B cell (primary cell): ENCODE results near the gene FEV. TPM values are rescaled to one million over a fixed set of nuclear protein-coding genes. Genes with fewer than 3 reads are reported as not detected.

Experiments
- ATAC-seq: fragments of 200-7000 bp; cut with Tn5 transposase; one replicate; pipeline ENCODE4 v1.10.0; 2021; ENCODE audit warnings: low read depth, mild to moderate bottlenecking, moderate number of reproducible peaks, moderate library complexity
- CTCF ChIA-PET: fragments of 350-600 bp; sonication (Branson Sonifier 250); formaldehyde crosslinking; loops from one replicate; lab custom pipeline; 2021; ENCODE audit warnings: antibody characterized with exemption, inconsistent platforms; lab: Charles Lee
- POLR2A ChIA-PET: fragments of 350-600 bp; sonication (Branson Sonifier 250); formaldehyde crosslinking; loops from one replicate; lab custom pipeline; 2021; ENCODE audit warnings: antibody characterized with exemption; lab: Charles Lee
- DNase-seq: peaks from one replicate; pipeline ENCODE4 v3.0.0; 2013
- H2AFZ ChIP-seq: 2 replicates; pipeline ENCODE4 v1.6.1; 2012; ENCODE audit warnings: mild to moderate bottlenecking, low read depth, low read length; ENCODE audit not compliant: insufficient read depth, poor library complexity, severe bottlenecking
- H3K27ac ChIP-seq, 2 donors: 1 replicate in 1 of 2; 2 replicates in 1 of 2; pipeline ENCODE4 v1.5.1; 2012 to 2013; ENCODE audit warnings: low read length in 2 of 2, mild to moderate bottlenecking in 2 of 2, moderate library complexity in 1 of 2
- H3K27me3 ChIP-seq, 4 experiments: fragments of 200-600 bp in 1 of 4; sonication (generic) in 1 of 4; replicated peaks in 1 of 4; 1 replicate in 2 of 4; 2 replicates in 2 of 4; pipeline versions ENCODE4 v1.6.1 to v1.7.0; 2013 to 2016; ENCODE audit warnings: low read length in 3 of 4, mild to moderate bottlenecking in 2 of 4, mixed read lengths in 1 of 4, moderate library complexity in 1 of 4; ENCODE audit not compliant: insufficient read depth in 4 of 4, control insufficient read depth in 3 of 4; ENCODE audit errors: control extremely low read depth in 1 of 4
- H3K36me3 ChIP-seq, 2 experiments: replicated peaks in 1 of 2; 1 replicate in 1 of 2; 2 replicates in 1 of 2; pipeline versions ENCODE4 v1.6.1 to v1.7.1; 2013; ENCODE audit warnings: low read length in 1 of 2; ENCODE audit not compliant: insufficient read depth in 2 of 2, control insufficient read depth in 1 of 2; ENCODE audit errors: control extremely low read depth in 1 of 2, extremely low read depth in 1 of 2
- H3K4me1 ChIP-seq, 2 donors: fragments of 200-600 bp in 1 of 2; sonication (generic) in 1 of 2; 1 replicate in 1 of 2; 2 replicates in 1 of 2; pipeline versions ENCODE4 v1.5.1 to v1.6.1; 2013 to 2017; ENCODE audit warnings: low read length in 2 of 2; ENCODE audit not compliant: control insufficient read depth in 2 of 2, insufficient read depth in 2 of 2
- H3K4me2 ChIP-seq: replicated peaks from 2 replicates; pipeline ENCODE3; 2012; ENCODE audit warnings: mild to moderate bottlenecking, low read depth, low read length; ENCODE audit not compliant: poor library complexity, severe bottlenecking
- H3K4me3 ChIP-seq, 5 experiments: fragments of 200-600 bp in 1 of 5; sonication (generic) in 1 of 5; 1 replicate in 3 of 5; 2 replicates in 2 of 5; pipeline versions ENCODE4 v1.5.1 to v1.7.0; 2011 to 2016; ENCODE audit warnings: low read length in 4 of 5, mild to moderate bottlenecking in 4 of 5, low read depth in 2 of 5, control low read depth in 1 of 5, moderate library complexity in 1 of 5; ENCODE audit not compliant: insufficient read depth in 1 of 5; ENCODE audit errors: control extremely low read depth in 1 of 5, extremely low read depth in 1 of 5
- H3K79me2 ChIP-seq: fragments of 200-600 bp; sonication (generic); one replicate; pipeline ENCODE4 v1.6.0; 2016; ENCODE audit warnings: low read length; ENCODE audit not compliant: control insufficient read depth, insufficient read depth
- H3K9ac ChIP-seq: fragments of 200-600 bp; sonication (generic); 2 replicates; pipeline ENCODE4 v1.6.1; 2017; ENCODE audit warnings: mild to moderate bottlenecking, low read length, moderate library complexity
- H3K9me3 ChIP-seq, 3 donors: one replicate each; pipeline versions ENCODE4 v1.6.1 to v1.7.1; 2013; ENCODE audit warnings: low read length in 2 of 3; ENCODE audit not compliant: control insufficient read depth in 2 of 3, insufficient read depth in 1 of 3; ENCODE audit errors: control extremely low read depth in 1 of 3
- H4K20me1 ChIP-seq: 2 replicates; pipeline ENCODE4 v1.6.0; 2012; ENCODE audit warnings: mild to moderate bottlenecking, low read length; ENCODE audit not compliant: insufficient read depth, control insufficient read depth, poor library complexity, severe bottlenecking
- H3K27ac Mint-ChIP-seq: one replicate; pipeline ENCODE4 v1.8.0; 2021; ENCODE audit warnings: mixed read lengths
- H3K27me3 Mint-ChIP-seq: one replicate; pipeline ENCODE4 v1.8.0; 2021; ENCODE audit warnings: mixed read lengths
- H3K4me1 Mint-ChIP-seq: one replicate; pipeline ENCODE4 v1.8.0; 2021; ENCODE audit warnings: mixed read lengths
- H3K4me3 Mint-ChIP-seq: one replicate; pipeline ENCODE4 v1.8.0; 2021; ENCODE audit warnings: mixed read lengths
- H3K9me3 Mint-ChIP-seq: one replicate; pipeline ENCODE4 v1.8.0; 2022; ENCODE audit warnings: mixed read lengths; ENCODE audit not compliant: insufficient read depth
- EZH2 ChIP-seq: IDR thresholded peaks from 2 replicates; pipeline ENCODE4 v1.6.1; 2012; ENCODE audit warnings: borderline replicate concordance, low read depth, mild to moderate bottlenecking, moderate library complexity, low read length; ENCODE audit not compliant: insufficient read depth, poor library complexity, severe bottlenecking
- WGBS: methylation state at CpG from one replicate; pipeline ENCODE4 v1.1.5; 2013; ENCODE audit warnings: missing lambda C conversion rate; ENCODE audit not compliant: insufficient coverage; 5-methylcytosine and 5-hydroxymethylcytosine counted together
- intact Hi-C: fragments of 100-400 bp; cut with micrococcal nuclease; formaldehyde crosslinking; loops from one replicate; pipeline ENCODE4 v1.10.0; 2022
- polyA plus RNA-seq: library from polyadenylated mRNA; depleted of rRNA; stranded (reverse); fragments of >200 nt; gene quantifications from 2 replicates; pipeline ENCODE4 v1.2.3, GENCODE V29; 2012
- total RNA-seq, 2 donors: library from RNA; stranded (reverse); fragments of 120-200 nt in 1 of 2; gene quantifications; 1 replicate in 1 of 2; 2 replicates in 1 of 2; pipeline versions ENCODE4 v1.2.3 to v1.2.4, GENCODE V29; 2013 to 2022
- TF ChIP-seq, protein P1 (sequence below): fragments of 200-600 bp; IDR thresholded peaks from one replicate; pipeline ENCODE4 v1.8.0; 2022; ENCODE audit warnings: antibody characterized with exemption, mild to moderate bottlenecking

The FEV gene
- total and polyA plus RNA-seq, 2 donors (not counting 1 experiment from before 2014, with no cell fraction given), result not detected

DNA sequence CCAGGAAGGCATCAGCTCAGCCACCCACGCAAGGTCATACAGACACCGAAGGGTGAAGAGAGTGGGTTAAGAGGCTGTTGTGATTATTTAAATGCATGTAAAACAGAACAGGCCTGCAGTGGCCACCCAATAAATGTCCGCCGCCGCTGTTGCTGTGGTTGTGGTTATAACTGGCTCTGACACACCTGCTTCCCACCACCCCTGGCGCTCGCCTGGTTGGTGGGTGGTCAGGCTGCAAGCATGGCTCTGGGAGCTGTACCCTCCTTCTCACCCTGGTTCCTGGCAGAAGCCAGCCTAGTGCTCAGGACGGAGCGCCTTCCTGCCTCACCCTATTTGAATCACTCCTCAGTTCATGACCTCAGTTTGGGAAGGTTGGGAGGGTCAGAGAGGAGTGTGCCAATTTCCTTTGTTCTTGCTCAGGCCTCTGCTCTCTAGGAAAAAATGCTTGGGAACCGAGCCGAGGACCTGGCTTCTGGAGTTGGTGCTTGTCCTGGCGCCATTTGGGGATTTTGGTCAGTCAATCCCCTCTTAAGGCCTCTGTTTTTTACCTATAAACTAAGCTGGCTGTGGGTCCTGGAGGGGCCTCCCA lies 13.5 kb upstream of the FEV start:
- POLR2A ChIA-PET, result no interaction called here
- H3K9me3 ChIP-seq, result peaks cover 0 to 35% (median 0%) of the 10 kb centered on the region in 3 donors
- WGBS, result 44% methylated on average over 3 of the region's 12 CpGs
- no peaks in the 10 kb centered on the region for H3K79me2 ChIP-seq
- ATAC-seq, result no peak
- no peaks in the 10 kb centered on the region for H3K9me3 Mint-ChIP-seq
- no peaks in the 10 kb centered on the region for H4K20me1 ChIP-seq
- TF ChIP-seq, protein P1, sequence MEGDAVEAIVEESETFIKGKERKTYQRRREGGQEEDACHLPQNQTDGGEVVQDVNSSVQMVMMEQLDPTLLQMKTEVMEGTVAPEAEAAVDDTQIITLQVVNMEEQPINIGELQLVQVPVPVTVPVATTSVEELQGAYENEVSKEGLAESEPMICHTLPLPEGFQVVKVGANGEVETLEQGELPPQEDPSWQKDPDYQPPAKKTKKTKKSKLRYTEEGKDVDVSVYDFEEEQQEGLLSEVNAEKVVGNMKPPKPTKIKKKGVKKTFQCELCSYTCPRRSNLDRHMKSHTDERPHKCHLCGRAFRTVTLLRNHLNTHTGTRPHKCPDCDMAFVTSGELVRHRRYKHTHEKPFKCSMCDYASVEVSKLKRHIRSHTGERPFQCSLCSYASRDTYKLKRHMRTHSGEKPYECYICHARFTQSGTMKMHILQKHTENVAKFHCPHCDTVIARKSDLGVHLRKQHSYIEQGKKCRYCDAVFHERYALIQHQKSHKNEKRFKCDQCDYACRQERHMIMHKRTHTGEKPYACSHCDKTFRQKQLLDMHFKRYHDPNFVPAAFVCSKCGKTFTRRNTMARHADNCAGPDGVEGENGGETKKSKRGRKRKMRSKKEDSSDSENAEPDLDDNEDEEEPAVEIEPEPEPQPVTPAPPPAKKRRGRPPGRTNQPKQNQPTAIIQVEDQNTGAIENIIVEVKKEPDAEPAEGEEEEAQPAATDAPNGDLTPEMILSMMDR, result no peak
- TF ChIP-seq EZH2, result no peak
- no peak overlapping the region for H3K27ac Mint-ChIP-seq
- peaks cover 42 to 59% of the 10 kb centered on the region in 2 donors for H3K4me1 ChIP-seq
- DNase-seq, result no peak
- H3K36me3 ChIP-seq, result no peaks in the 10 kb centered on the region
- CTCF ChIA-PET, result interaction anchor here (1.2 kb wide), 2 partner anchors 10 to 19 kb away, joined by 3 to 4 read pairs; no protein-coding TSS in a partner anchor
- intact Hi-C loops, result loop anchor here (10.0 kb wide), 1 partner anchor 56 kb away; no protein-coding TSS in a partner anchor
- H3K9ac ChIP-seq, result no peak overlapping the region
- H3K27ac ChIP-seq, result no peak overlapping the region
- no peak overlapping the region for H2AFZ ChIP-seq
- H3K4me3 ChIP-seq, result no peak overlapping the region
- H3K4me1 Mint-ChIP-seq, result peaks cover 29% of the 10 kb centered on the region
- peaks cover 0 to 90% (median 54%) of the 10 kb centered on the region in 4 experiments for H3K27me3 ChIP-seq
- H3K4me3 Mint-ChIP-seq, result no peak overlapping the region
- no peak overlapping the region for H3K4me2 ChIP-seq
- H3K27me3 Mint-ChIP-seq, result peaks cover 55% of the 10 kb centered on the region

DNA sequence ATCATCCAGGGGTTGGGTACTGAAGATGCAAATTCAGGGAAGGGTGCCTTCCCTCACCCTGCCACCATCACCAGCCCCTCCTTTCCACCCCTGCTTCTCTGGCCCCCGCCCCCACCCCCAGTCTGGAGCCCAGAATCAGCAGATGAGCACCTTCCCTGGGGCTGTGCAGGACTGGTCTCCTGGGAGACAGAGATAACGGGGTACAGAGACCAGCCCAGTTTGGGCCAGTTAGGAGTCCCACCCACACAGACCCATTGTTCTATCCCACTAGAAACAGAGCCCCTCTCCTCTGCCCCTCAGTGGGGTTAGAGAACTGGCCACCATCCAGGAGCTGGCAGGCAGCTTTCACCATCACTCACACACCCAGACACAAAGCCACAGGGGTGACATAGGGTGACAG lies 12.7 kb upstream of the FEV start:
- no peak for TF ChIP-seq EZH2
- TF ChIP-seq, protein P1, result no peak

More for the DNA sequence above, 12.7 kb upstream of the FEV start:
- intact Hi-C loops, result loop anchor here (10.0 kb wide), 1 partner anchor 57 kb away; no protein-coding TSS in a partner anchor
- H3K4me2 ChIP-seq, result no peak overlapping the region
- H3K4me3 Mint-ChIP-seq, result no peak overlapping the region
- H3K79me2 ChIP-seq, result no peaks in the 10 kb centered on the region
- no peak overlapping the region for H3K9ac ChIP-seq
- no peaks in the 10 kb centered on the region for H3K36me3 ChIP-seq
- no peak overlapping the region for H3K27ac ChIP-seq
- no peak overlapping the region for H3K27ac Mint-ChIP-seq
- H2AFZ ChIP-seq, result no peak overlapping the region
- no peaks in the 10 kb centered on the region for H4K20me1 ChIP-seq
- ChIA-PET CTCF (interaction anchor here (1.2 kb wide), 2 partner anchors 11 to 18 kb away, joined by 3 to 4 read pairs; no protein-coding TSS in a partner anchor), POLR2A (no interaction called here)
- H3K4me1 Mint-ChIP-seq, result peaks cover 25% of the 10 kb centered on the region
- DNase-seq, result no peak
- WGBS, result 0% methylated on average over 1 of the region's 2 CpGs
- no peak for ATAC-seq
- H3K27me3 Mint-ChIP-seq, result peaks cover 50% of the 10 kb centered on the region
- peaks cover 0 to 31% (median 0%) of the 10 kb centered on the region in 3 donors for H3K9me3 ChIP-seq
- H3K4me3 ChIP-seq, result no peak overlapping the region
- H3K9me3 Mint-ChIP-seq, result no peaks in the 10 kb centered on the region
- H3K4me1 ChIP-seq, result peaks cover 42 to 59% of the 10 kb centered on the region in 2 donors
- H3K27me3 ChIP-seq, result peaks cover 0 to 90% (median 51%) of the 10 kb centered on the region in 4 experiments
